ENCODE data around the gene PTGR2.

GRCh38 chr14:73809391-73809790 lies 42.2 kb upstream of the PTGR2 start:
- TF ChIP-seq POLR2A (IDR thresholded peaks at IDR 0.05) (no peak), CTCF (IDR thresholded peaks at IDR 0.05) (no peak)
